HG03565 (cell line): Measurements from ENCODE around the gene SEC61A2.
"Not testable (repeated sequence)": the region's sequence is repeated elsewhere in the genome, so short reads cannot be mapped to it uniquely, and the experiment has no call there.

ENCODE experiments used
- ATAC-seq: cut with Tn5 transposase; IDR thresholded peaks from one replicate; pipeline ENCODE4 v1.9.1; 2021; ENCODE audit warnings: mild to moderate bottlenecking, moderate library complexity; ENCODE audit not compliant: unreplicated experiment

SEC61A2 gene

GRCh38 chr10:12129222-12130111, at the start of gene SEC61A2:
TSS of gene SEC61A2 (plus strand) at chr10:12129677. CDS start at chr10:12129788, 111 bp downstream.
- ATAC-seq: peak; percentile 85

- ATAC-seq: no peak
Measured at GRCh38 chr10:12081470-12081869, 48.0 kb upstream of the SEC61A2 start.

- no peak for ATAC-seq
Measured at GRCh38 chr10:12081879-12082557, 47.5 kb upstream of the SEC61A2 start.

GRCh38 chr10:12088919-12089318, 40.6 kb upstream of the SEC61A2 start:
- ATAC-seq: no peak

- ATAC-seq: no peak
Measured at GRCh38 chr10:12091421-12091820, 38.1 kb upstream of the SEC61A2 start.

- not testable (repeated sequence) for ATAC-seq
Measured at GRCh38 chr10:12097361-12097760, 32.1 kb upstream of the SEC61A2 start.

GRCh38 chr10:12097791-12098190, 31.7 kb upstream of the SEC61A2 start:
- no peak for ATAC-seq

GRCh38 chr10:12098966-12099365, 30.5 kb upstream of the SEC61A2 start:
- ATAC-seq: no peak

DNA sequence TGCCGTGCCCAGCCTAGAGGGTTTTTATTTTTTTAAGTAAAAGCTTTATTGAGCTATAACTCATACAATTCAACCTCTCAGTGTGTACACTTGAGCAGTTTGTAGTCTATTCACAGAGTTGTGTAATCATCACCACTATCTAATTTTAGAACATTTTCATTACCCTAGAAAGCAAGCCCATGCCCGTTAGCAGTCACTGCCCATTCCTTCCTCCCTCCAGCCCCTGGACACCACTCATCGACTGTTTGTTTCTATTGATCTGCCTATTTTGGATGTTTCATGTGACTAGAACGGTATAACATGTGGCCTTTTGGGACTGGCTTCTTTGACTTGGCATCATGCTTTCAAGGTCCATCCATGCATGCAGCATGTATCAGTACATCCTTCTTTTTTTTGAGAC, 25.7 kb upstream of the SEC61A2 start:
- ATAC-seq: no peak

DNA sequence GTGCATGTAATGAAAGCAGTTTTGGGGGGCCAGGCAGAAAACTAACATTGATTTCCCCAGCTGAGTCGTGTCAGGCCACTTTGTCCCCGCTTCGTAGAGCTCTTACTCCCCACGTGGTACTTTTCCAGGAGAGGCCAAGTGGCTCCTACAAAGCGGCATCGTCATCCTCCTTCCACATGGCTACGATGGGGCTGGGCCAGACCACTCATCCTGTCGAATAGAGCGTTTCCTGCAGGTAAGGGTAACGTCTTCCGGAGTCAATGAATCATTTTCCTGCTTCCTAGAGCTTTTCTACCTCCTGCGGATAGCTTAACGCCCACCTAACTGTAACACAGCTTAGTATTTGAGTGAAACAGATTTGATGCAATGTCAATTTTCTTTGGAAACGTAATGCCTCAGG, 21.7 kb upstream of the SEC61A2 start:
- ATAC-seq: no peak

- ATAC-seq: no peak
Measured at GRCh38 chr10:12109286-12109685, 20.2 kb upstream of the SEC61A2 start.

DNA sequence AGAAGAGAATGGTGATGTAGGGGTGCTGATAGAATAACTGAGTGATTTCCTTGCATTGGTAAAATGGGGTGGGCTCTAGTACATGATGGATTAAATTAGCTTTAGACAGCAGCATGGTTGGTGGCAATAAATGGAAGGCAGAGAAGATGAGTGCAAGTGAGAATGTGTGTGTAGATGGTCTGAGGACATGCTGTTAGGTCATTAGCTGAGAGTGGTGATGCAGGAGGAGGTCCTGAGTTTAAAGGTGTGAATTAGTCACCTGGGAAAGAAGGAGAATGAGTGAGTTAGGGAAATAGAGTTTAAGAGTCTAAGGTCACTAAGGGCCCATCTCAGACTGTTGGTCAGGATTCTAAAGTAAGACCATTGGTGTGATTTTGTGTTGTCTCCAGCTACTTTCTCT, 17.9 kb upstream of the SEC61A2 start:
- no peak for ATAC-seq

DNA sequence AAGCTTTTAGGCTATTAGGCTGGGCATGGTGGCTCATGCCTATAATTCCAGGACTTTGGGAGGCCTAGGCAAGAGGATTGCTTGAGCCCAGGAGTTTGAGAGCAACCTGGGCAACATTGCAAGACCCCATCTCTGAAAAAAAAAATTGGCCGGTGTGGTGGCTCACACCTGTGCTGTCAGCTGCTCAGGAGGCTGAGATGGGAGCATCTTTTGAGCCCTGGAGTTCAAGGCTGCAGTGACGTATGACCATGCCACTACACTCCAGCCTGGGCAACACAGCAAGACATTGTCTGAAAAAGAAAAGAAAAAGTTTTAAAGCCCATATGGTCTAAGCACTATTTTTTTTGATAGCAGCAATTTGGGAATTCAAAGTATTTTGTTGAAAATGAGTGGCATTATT, 15.8 kb upstream of the SEC61A2 start:
- ATAC-seq: no peak

GRCh38 chr10:12121673-12122072, 7.8 kb upstream of the SEC61A2 start:
- no peak for ATAC-seq

GRCh38 chr10:12130237-12130872, 878 bp downstream of the SEC61A2 start:
- ATAC-seq: peak; percentile 38

GRCh38 chr10:12135631-12136030, 6.2 kb downstream of the SEC61A2 start:
- ATAC-seq: no peak

DNA sequence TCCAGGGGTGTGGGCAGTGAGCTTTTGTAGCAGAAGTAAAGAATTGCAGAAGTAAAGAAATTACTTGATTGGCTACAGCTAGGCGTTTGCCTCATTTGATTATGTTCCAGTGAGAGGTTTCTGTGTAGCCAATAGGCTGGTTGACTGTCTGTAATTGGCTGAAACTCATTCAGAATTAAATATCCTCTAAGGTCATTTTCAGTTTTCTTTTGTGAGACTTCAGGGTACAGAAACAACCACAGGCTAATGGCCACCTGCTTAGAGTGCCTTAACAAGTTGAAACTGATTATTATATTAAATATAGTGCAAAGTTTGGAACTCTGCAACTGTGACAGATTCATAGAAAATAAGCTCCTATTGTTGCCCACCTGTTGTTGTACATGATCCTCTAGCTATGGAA, 10.6 kb downstream of the SEC61A2 start:
- no peak for ATAC-seq

- no peak for ATAC-seq
Measured at GRCh38 chr10:12144538-12144937, 15.1 kb downstream of the SEC61A2 start.

DNA sequence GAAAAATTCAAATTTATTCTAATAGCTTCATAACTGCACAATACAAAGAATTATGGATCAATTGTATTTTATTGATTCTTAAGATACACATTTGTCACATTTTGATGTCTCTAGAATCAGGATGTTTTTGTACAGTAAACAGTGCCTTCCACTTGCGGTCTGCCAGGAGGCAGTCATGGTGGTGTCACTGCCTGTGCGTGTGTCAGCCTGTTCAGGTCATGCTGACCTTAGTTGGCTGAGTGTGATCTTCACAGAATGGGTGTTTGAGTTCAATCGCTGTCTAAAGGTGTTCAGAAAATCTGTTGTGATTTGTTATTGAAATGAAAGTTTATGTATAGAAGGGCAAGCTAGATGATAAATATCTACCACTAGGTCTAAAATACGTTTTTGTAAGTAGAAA, 20.7 kb downstream of the SEC61A2 start:
- no peak for ATAC-seq

GRCh38 chr10:12154516-12154915, 25.0 kb downstream of the SEC61A2 start:
- no peak for ATAC-seq

GRCh38 chr10:12156367-12157123, 27.1 kb downstream of the SEC61A2 start:
- ATAC-seq: no peak
